Measurements from ENCODE around the gene BCAS1.
"Not testable (repeated sequence)": the region's sequence is repeated elsewhere in the genome, so short reads cannot be mapped to it uniquely, and the experiment has no call there.

Gene BCAS1

DNA sequence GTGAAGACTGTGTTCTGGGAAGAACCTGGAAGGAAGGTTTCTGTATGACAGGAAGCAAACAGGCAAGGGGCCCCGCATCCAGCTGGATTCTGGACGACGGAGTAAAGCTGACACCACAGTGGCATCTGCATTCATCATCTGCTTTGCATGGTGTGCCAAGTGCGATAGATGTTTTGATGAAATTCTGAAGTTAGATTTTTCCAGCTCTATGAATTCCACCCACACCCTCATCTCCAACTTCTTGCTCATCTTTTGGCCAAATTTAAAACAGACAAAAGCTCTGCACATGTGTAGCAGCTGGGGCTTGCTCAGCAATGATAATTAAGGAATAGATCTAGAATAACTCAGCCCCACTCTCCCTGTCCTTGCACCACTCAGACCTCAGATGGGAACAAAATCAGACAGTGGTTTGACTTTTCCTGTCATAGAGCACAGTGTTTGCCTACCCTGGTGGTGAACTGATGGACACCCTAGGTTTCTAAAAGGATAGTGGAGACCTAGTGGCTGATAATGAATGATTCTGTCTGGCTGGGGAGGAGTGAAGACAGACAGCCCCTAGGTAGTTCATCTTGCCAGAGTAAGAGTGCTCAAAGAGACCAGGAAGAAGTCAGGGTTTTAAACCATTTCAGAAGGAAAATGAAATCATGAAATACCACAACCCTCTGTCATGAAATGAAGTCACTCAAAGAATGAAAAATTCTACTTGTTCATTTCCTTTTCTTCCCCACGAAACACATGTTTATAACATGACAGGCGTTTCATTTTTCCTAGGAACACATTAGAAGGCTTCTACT is 85.8 kb downstream of the BCAS1 start:
- H3K9me3 Mint-ChIP-seq: no peaks in the 10 kb centered on the region
- H3K4me1 Mint-ChIP-seq: no peaks in the 10 kb centered on the region
- no peak overlapping the region for H3K4me3 Mint-ChIP-seq
- H3K36me3 Mint-ChIP-seq: no peaks in the 10 kb centered on the region
- peaks cover 10% of the 10 kb centered on the region for H3K27me3 Mint-ChIP-seq
- H3K27ac Mint-ChIP-seq: no peak overlapping the region

DNA sequence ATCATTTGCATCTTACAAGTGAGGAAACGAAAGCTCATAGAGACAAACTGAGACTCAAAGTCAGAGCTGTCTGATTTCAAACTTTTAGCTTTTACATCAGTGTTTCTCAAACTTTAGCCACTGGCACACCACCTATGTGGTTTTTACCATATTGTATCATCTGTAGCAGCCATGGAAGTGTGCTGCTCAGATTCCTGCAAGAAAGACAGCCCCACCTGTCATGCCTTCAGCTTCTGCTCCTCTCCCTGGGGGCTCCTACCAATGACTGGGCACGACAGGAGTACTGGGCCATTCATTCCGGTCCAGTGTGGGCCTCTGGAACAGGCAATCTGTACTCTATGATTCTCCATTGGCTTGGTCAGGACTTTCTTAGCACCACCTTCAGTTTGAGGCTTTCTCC is 87.0 kb downstream of the BCAS1 start:
- no peak overlapping the region for H3K4me3 Mint-ChIP-seq
- peaks cover 10% of the 10 kb centered on the region for H3K27me3 Mint-ChIP-seq
- no peaks in the 10 kb centered on the region for H3K4me1 Mint-ChIP-seq
- H3K36me3 Mint-ChIP-seq: no peaks in the 10 kb centered on the region
- no peaks in the 10 kb centered on the region for H3K9me3 Mint-ChIP-seq
- H3K27ac Mint-ChIP-seq: no peak overlapping the region

DNA sequence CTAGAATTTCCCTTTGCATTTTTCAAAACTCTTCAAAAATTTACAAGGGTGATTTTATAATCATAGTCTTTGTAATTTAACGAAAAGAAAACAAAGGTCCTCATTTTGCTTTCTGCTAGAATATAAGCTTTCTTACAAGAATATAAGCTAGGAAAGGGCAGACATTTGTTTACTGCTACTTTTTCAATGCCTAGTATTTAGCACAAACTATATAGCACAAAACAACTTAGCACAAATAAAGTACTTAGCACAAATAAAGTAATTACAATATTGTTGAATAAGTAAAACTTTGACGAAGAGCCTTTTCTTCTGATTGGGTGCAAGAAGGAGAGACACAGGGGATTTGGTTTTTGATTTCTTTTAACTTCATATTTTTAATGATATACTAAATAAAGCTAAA is 87.8 kb downstream of the BCAS1 start:
- Mint-ChIP-seq H3K4me1 (no peaks in the 10 kb centered on the region), H3K9me3 (no peaks in the 10 kb centered on the region), H3K4me3 (no peak overlapping the region), H3K27ac (no peak overlapping the region), H3K36me3 (no peaks in the 10 kb centered on the region), H3K27me3 (peaks cover 6% of the 10 kb centered on the region)

DNA sequence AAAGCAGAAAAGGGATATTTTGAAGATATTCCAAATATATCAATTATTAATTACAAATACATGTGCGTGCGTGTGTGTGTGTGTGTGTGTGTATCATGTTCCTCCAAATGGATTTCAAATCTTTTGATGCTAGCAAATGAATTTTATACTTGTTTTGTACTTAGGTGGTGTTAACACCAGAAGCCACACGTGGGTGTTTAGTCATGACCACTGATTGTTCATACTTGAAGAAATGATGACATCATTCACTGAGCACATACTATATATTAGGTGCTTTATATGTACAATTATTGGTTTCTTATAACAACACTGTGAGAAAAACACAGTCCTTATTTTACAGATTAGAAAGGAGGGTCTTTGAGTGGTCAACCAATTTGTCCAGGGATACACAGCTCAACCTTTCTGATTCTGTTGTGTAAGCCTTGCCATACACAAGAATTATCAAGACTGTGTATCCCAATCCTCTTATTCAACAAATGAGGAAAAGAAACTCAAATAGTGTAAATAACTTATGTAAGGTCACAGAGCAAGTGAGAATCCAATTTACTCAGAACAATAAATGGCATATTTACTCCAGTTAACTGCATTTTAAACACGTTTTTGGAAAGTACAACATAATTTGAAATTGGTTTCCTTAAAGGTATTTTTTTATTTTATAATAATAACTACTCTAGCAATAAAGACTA is 88.5 kb downstream of the BCAS1 start:
- no peaks in the 10 kb centered on the region for H3K4me1 Mint-ChIP-seq
- H3K27me3 Mint-ChIP-seq: peaks cover 4% of the 10 kb centered on the region
- no peaks in the 10 kb centered on the region for H3K36me3 Mint-ChIP-seq
- H3K27ac Mint-ChIP-seq: no peak overlapping the region
- H3K9me3 Mint-ChIP-seq: peaks cover 2% of the 10 kb centered on the region
- H3K4me3 Mint-ChIP-seq: no peak overlapping the region

GRCh38 chr20:53981130-53981529 is 89.3 kb downstream of the BCAS1 start:
- peaks cover 5% of the 10 kb centered on the region for H3K9me3 Mint-ChIP-seq
- H3K36me3 Mint-ChIP-seq: no peaks in the 10 kb centered on the region
- H3K27ac Mint-ChIP-seq: no peak overlapping the region
- H3K4me1 Mint-ChIP-seq: no peaks in the 10 kb centered on the region
- peaks cover 4% of the 10 kb centered on the region for H3K27me3 Mint-ChIP-seq
- H3K4me3 Mint-ChIP-seq: no peak overlapping the region

GRCh38 chr20:53980031-53980465 is 90.3 kb downstream of the BCAS1 start:
- no peak overlapping the region for H3K4me3 Mint-ChIP-seq
- H3K4me1 Mint-ChIP-seq: no peaks in the 10 kb centered on the region
- peaks cover 4% of the 10 kb centered on the region for H3K27me3 Mint-ChIP-seq
- H3K27ac Mint-ChIP-seq: no peak overlapping the region
- peaks cover 5% of the 10 kb centered on the region for H3K9me3 Mint-ChIP-seq
- H3K36me3 Mint-ChIP-seq: no peaks in the 10 kb centered on the region

DNA sequence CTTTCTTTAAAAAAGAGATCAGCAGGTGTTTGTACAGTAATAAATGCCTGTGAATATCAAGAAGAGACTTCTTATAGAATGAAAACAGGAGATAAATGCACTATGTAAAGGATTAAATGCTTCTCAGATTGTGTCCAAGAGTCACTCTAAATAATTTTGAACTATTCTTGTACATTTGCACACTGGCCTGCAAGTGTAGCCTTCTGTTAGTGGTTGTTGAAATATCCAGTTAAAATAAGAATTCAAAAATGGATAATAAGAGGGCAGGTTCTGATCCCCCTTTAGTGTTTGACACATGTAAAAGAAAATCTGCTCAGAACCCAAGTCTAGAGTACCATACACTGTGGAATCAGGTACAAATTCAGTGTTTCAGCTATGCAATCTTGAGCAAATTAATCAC is 91.9 kb downstream of the BCAS1 start:
- Mint-ChIP-seq H3K4me3 (no peak overlapping the region), H3K9me3 (peaks cover 5% of the 10 kb centered on the region), H3K4me1 (no peaks in the 10 kb centered on the region), H3K27ac (no peak overlapping the region), H3K36me3 (peaks cover 1% of the 10 kb centered on the region), H3K27me3 (peaks cover 4% of the 10 kb centered on the region)

GRCh38 chr20:53977391-53977790 is 93.0 kb downstream of the BCAS1 start:
- Mint-ChIP-seq H3K27me3 (peaks cover 4% of the 10 kb centered on the region), H3K9me3 (peaks cover 5% of the 10 kb centered on the region), H3K27ac (no peak overlapping the region), H3K4me3 (no peak overlapping the region), H3K4me1 (no peaks in the 10 kb centered on the region), H3K36me3 (peaks cover 2% of the 10 kb centered on the region)

GRCh38 chr20:53975761-53976160 is 94.6 kb downstream of the BCAS1 start:
- Mint-ChIP-seq H3K27ac (no peak overlapping the region), H3K9me3 (peaks cover 5% of the 10 kb centered on the region), H3K27me3 (peaks cover 1% of the 10 kb centered on the region), H3K4me1 (no peaks in the 10 kb centered on the region), H3K36me3 (peaks cover 2% of the 10 kb centered on the region), H3K4me3 (no peak overlapping the region)

- Mint-ChIP-seq H3K36me3 (peaks cover 2% of the 10 kb centered on the region), H3K27me3 (peaks cover 1% of the 10 kb centered on the region), H3K9me3 (peaks cover 5% of the 10 kb centered on the region), H3K4me1 (no peaks in the 10 kb centered on the region), H3K27ac (no peak overlapping the region), H3K4me3 (no peak overlapping the region)
Observed at GRCh38 chr20:53974785-53975555, 95.4 kb downstream of the BCAS1 start.

GRCh38 chr20:53973882-53974281 is 96.5 kb downstream of the BCAS1 start:
- not testable (repeated sequence) for H3K4me1 Mint-ChIP-seq, H3K9me3 Mint-ChIP-seq, H3K27me3 Mint-ChIP-seq, H3K4me3 Mint-ChIP-seq, H3K27ac Mint-ChIP-seq, H3K36me3 Mint-ChIP-seq

DNA sequence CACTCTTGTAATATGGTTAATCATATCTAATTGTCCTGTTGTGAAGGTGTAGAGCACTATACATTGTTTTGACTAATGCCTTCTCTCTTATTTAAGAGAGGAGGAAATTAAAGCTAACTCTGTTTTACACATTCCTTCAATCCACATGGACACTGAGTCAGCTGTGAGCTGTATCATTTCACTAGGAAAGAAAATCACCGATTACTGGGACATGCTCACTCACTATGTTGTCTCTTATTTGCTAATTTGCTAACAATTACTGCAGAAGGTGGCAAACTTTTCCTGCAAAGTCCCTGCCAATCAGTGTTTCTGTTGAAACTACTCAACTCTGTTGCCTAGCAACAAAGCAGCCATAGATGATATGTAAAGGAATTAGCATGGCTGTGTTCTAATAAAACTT is 98.2 kb downstream of the BCAS1 start:
- peaks cover 5% of the 10 kb centered on the region for H3K9me3 Mint-ChIP-seq
- peaks cover 2% of the 10 kb centered on the region for H3K36me3 Mint-ChIP-seq
- H3K4me1 Mint-ChIP-seq: no peaks in the 10 kb centered on the region
- no peak overlapping the region for H3K4me3 Mint-ChIP-seq
- no peak overlapping the region for H3K27ac Mint-ChIP-seq
- H3K27me3 Mint-ChIP-seq: peaks cover 1% of the 10 kb centered on the region

GRCh38 chr20:53971096-53971683 is 99.2 kb downstream of the BCAS1 start:
- Mint-ChIP-seq H3K4me3 (no peak overlapping the region), H3K4me1 (no peaks in the 10 kb centered on the region), H3K9me3 (no peaks in the 10 kb centered on the region), H3K36me3 (peaks cover 2% of the 10 kb centered on the region), H3K27ac (no peak overlapping the region), H3K27me3 (peaks cover 1% of the 10 kb centered on the region)

GRCh38 chr20:53970232-53970631 is 100.2 kb downstream of the BCAS1 start:
- Mint-ChIP-seq H3K4me1 (no peaks in the 10 kb centered on the region), H3K4me3 (no peak overlapping the region), H3K27ac (no peak overlapping the region), H3K9me3 (no peaks in the 10 kb centered on the region), H3K27me3 (peaks cover 1% of the 10 kb centered on the region), H3K36me3 (peaks cover 2% of the 10 kb centered on the region)

GRCh38 chr20:53967527-53967926 is 102.9 kb downstream of the BCAS1 start:
- no peak overlapping the region for H3K27ac Mint-ChIP-seq
- no peaks in the 10 kb centered on the region for H3K27me3 Mint-ChIP-seq
- H3K4me3 Mint-ChIP-seq: no peak overlapping the region
- H3K36me3 Mint-ChIP-seq: no peaks in the 10 kb centered on the region
- H3K9me3 Mint-ChIP-seq: no peaks in the 10 kb centered on the region
- H3K4me1 Mint-ChIP-seq: no peaks in the 10 kb centered on the region
